Measurements from ENCODE around the gene UBE3D. TPM values are rescaled to one million over a fixed set of nuclear protein-coding genes. Genes with fewer than 3 reads are reported as not detected.

The UBE3D gene
- total RNA-seq, 2 experiments from 2014 or later, result 4.4 to 5.0 TPM

GRCh38 chr6:83072726-83073125 is 7.1 kb upstream of the UBE3D start:
- Mint-ChIP-seq H3K4me3 (no peak overlapping the region), H3K27ac (no peak overlapping the region), H3K9me3 (ENCODE audit: insufficient read depth) (no peaks in the 10 kb centered on the region), H3K36me3 (ENCODE audit: low read depth) (peaks cover 11% of the 10 kb centered on the region), H3K27me3 (ENCODE audit: low read depth) (no peaks in the 10 kb centered on the region), H3K4me1 (ENCODE audit: low read depth) (peaks cover 24% of the 10 kb centered on the region)
- DNase-seq (no peak), ATAC-seq (no peak)
- POLR2A ChIA-PET, result no interaction called here
- CTCF ChIA-PET, result interaction anchor here (2.2 kb wide), 1 partner anchor 143 kb away, joined by 7 read pairs; no protein-coding TSS in a partner anchor

- Mint-ChIP-seq H3K36me3 (ENCODE audit: low read depth) (peaks cover 11% of the 10 kb centered on the region), H3K27me3 (ENCODE audit: low read depth) (no peaks in the 10 kb centered on the region), H3K4me3 (no peak overlapping the region), H3K9me3 (ENCODE audit: insufficient read depth) (no peaks in the 10 kb centered on the region), H3K4me1 (ENCODE audit: low read depth) (peaks cover 28% of the 10 kb centered on the region), H3K27ac (no peak overlapping the region)
- DNase-seq (no peak), ATAC-seq (no peak)
- ChIA-PET CTCF (interaction anchor here (1.2 to 2.2 kb wide), 2 partner anchors 117 to 144 kb away, joined by 3 to 7 read pairs; no protein-coding TSS in a partner anchor), POLR2A (no interaction called here)
Observed at GRCh38 chr6:83071707-83072106, 6.1 kb upstream of the UBE3D start.

GRCh38 chr6:83071023-83071422 is 5.4 kb upstream of the UBE3D start:
- no peak for ATAC-seq
- no peak for DNase-seq
- H3K9me3 Mint-ChIP-seq (ENCODE audit: insufficient read depth), result no peaks in the 10 kb centered on the region
- CTCF ChIA-PET, result interaction anchor here (1.2 to 6.6 kb wide), 3 partner anchors 13 to 144 kb away, joined by 3 to 272 read pairs (median 3); no protein-coding TSS in a partner anchor
- H3K36me3 Mint-ChIP-seq (ENCODE audit: low read depth), result peaks cover 11% of the 10 kb centered on the region
- peaks cover 31% of the 10 kb centered on the region for H3K4me1 Mint-ChIP-seq (ENCODE audit: low read depth)
- no peak overlapping the region for H3K4me3 Mint-ChIP-seq
- no peaks in the 10 kb centered on the region for H3K27me3 Mint-ChIP-seq (ENCODE audit: low read depth)
- POLR2A ChIA-PET, result no interaction called here
- no peak overlapping the region for H3K27ac Mint-ChIP-seq

GRCh38 chr6:83069633-83070032 is 4.0 kb upstream of the UBE3D start:
- CTCF ChIA-PET, result interaction anchor here (1.0 to 6.6 kb wide), 4 partner anchors 12 to 1158 kb away, joined by 3 to 272 read pairs (median 4); partner anchors contain the start of gene CEP162
- POLR2A ChIA-PET, result no interaction called here

GRCh38 chr6:83068616-83069015 is 3.0 kb upstream of the UBE3D start:
- DNase-seq (no peak), ATAC-seq (no peak)
- Mint-ChIP-seq H3K9me3 (ENCODE audit: insufficient read depth) (no peaks in the 10 kb centered on the region), H3K27me3 (ENCODE audit: low read depth) (no peaks in the 10 kb centered on the region), H3K4me3 (peak overlapping the region; percentile 90), H3K36me3 (ENCODE audit: low read depth) (peaks cover 2% of the 10 kb centered on the region), H3K4me1 (ENCODE audit: low read depth) (peaks cover 44% of the 10 kb centered on the region), H3K27ac (peak overlapping the region; percentile 89)
- POLR2A ChIA-PET, result no interaction called here
- CTCF ChIA-PET, result interaction anchor here (1.3 to 6.6 kb wide), 6 partner anchors 9 to 146 kb away, joined by 4 to 272 read pairs (median 14); partner anchors contain the start of genes PGM3 and RWDD2A

More at GRCh38 chr6:83069633-83070032, 4.0 kb upstream of the UBE3D start:
- Mint-ChIP-seq H3K4me1 (ENCODE audit: low read depth) (peaks cover 38% of the 10 kb centered on the region), H3K27ac (no peak overlapping the region), H3K9me3 (ENCODE audit: insufficient read depth) (no peaks in the 10 kb centered on the region), H3K4me3 (no peak overlapping the region), H3K27me3 (ENCODE audit: low read depth) (no peaks in the 10 kb centered on the region), H3K36me3 (ENCODE audit: low read depth) (peaks cover 6% of the 10 kb centered on the region)
- DNase-seq (no peak), ATAC-seq (no peak)

- peak; percentile 92 for ATAC-seq
- Mint-ChIP-seq H3K27ac (peak within 1 kb of the TSS; percentile 89), H3K4me1 (ENCODE audit: low read depth) (peaks cover 44% of the 10 kb centered on the region), H3K9me3 (ENCODE audit: insufficient read depth) (no peaks in the 10 kb centered on the region), H3K36me3 (ENCODE audit: low read depth) (no peaks in the 10 kb centered on the region), H3K27me3 (ENCODE audit: low read depth) (no peaks in the 10 kb centered on the region), H3K4me3 (peak within 1 kb of the TSS; percentile 90)
- ChIA-PET POLR2A (interaction anchor here (1.2 kb wide), 1 partner anchor 849 kb away, joined by 3 read pairs; no protein-coding TSS in a partner anchor), CTCF (interaction anchor here (0.5 to 6.6 kb wide), 54 partner anchors 8 to 1160 kb away, joined by 3 to 272 read pairs (median 6); partner anchors contain the start of genes CYB5R4, IBTK, PGM3 and PRSS35)
- peak; percentile 97 for DNase-seq
Observed at GRCh38 chr6:83067448-83068439, 2.1 kb upstream of the UBE3D start, which contains the start of gene DOP1A. DOP1A (plus strand) TSS chr6:83067671; CDS start chr6:83096978, 29,307 bp downstream.

GRCh38 chr6:83062225-83062624 is 3.4 kb downstream of the UBE3D start:
- peaks cover 17% of the 10 kb centered on the region for H3K4me1 Mint-ChIP-seq (ENCODE audit: low read depth)
- H3K4me3 Mint-ChIP-seq, result no peak overlapping the region
- DNase-seq (no peak), ATAC-seq (no peak)
- H3K36me3 Mint-ChIP-seq (ENCODE audit: low read depth), result peaks cover under 1% of the 10 kb centered on the region
- CTCF ChIA-PET, result interaction anchor here (1.2 kb wide), 1 partner anchor 153 kb away, joined by 5 read pairs; no protein-coding TSS in a partner anchor
- H3K9me3 Mint-ChIP-seq (ENCODE audit: insufficient read depth), result no peaks in the 10 kb centered on the region
- no peak overlapping the region for H3K27ac Mint-ChIP-seq
- POLR2A ChIA-PET, result no interaction called here
- H3K27me3 Mint-ChIP-seq (ENCODE audit: low read depth), result no peaks in the 10 kb centered on the region

- ChIA-PET POLR2A (no interaction called here), CTCF (no interaction called here)
- Mint-ChIP-seq H3K27me3 (ENCODE audit: low read depth) (no peaks in the 10 kb centered on the region), H3K27ac (no peak overlapping the region), H3K4me1 (ENCODE audit: low read depth) (peaks cover 15% of the 10 kb centered on the region), H3K36me3 (ENCODE audit: low read depth) (peaks cover 8% of the 10 kb centered on the region), H3K4me3 (no peak overlapping the region), H3K9me3 (ENCODE audit: insufficient read depth) (no peaks in the 10 kb centered on the region)
- no peak for DNase-seq
- no peak for ATAC-seq
Observed at GRCh38 chr6:83061190-83061589, 4.5 kb downstream of the UBE3D start.

- no peaks in the 10 kb centered on the region for H3K9me3 Mint-ChIP-seq (ENCODE audit: insufficient read depth)
- ATAC-seq (no peak), DNase-seq (peak; percentile 37)
- no peak overlapping the region for H3K4me3 Mint-ChIP-seq
- CTCF ChIA-PET, result interaction anchor here (0.6 to 4.2 kb wide), 13 partner anchors 9 to 809 kb away, joined by 3 to 33 read pairs (median 3); partner anchors contain the start of genes DOP1A and UBE3D
- peaks cover 9% of the 10 kb centered on the region for H3K36me3 Mint-ChIP-seq (ENCODE audit: low read depth)
- H3K27ac Mint-ChIP-seq, result no peak overlapping the region
- POLR2A ChIA-PET, result interaction anchor here (0.6 kb wide), 1 partner anchor 38 kb away, joined by 3 read pairs; no protein-coding TSS in a partner anchor
- no peaks in the 10 kb centered on the region for H3K27me3 Mint-ChIP-seq (ENCODE audit: low read depth)
- H3K4me1 Mint-ChIP-seq (ENCODE audit: low read depth), result no peaks in the 10 kb centered on the region
Observed at GRCh38 chr6:83057705-83058321, 7.8 kb downstream of the UBE3D start.

- ChIA-PET CTCF (interaction anchor here (0.6 to 4.4 kb wide), 4 partner anchors 11 to 807 kb away, joined by 4 to 53 read pairs (median 18); partner anchors contain the start of genes DOP1A and UBE3D), POLR2A (no interaction called here)
- H3K27me3 Mint-ChIP-seq (ENCODE audit: low read depth), result no peaks in the 10 kb centered on the region
- H3K36me3 Mint-ChIP-seq (ENCODE audit: low read depth), result peaks cover 9% of the 10 kb centered on the region
- H3K27ac Mint-ChIP-seq, result no peak overlapping the region
- peak; percentile 51 for DNase-seq
- H3K4me1 Mint-ChIP-seq (ENCODE audit: low read depth), result no peaks in the 10 kb centered on the region
- no peaks in the 10 kb centered on the region for H3K9me3 Mint-ChIP-seq (ENCODE audit: insufficient read depth)
- ATAC-seq, result no peak
- no peak overlapping the region for H3K4me3 Mint-ChIP-seq
Observed at GRCh38 chr6:83055366-83055964, 10.2 kb downstream of the UBE3D start.

- DNase-seq (no peak), ATAC-seq (no peak)
- H3K27me3 Mint-ChIP-seq (ENCODE audit: low read depth), result no peaks in the 10 kb centered on the region
- no peak overlapping the region for H3K4me3 Mint-ChIP-seq
- H3K4me1 Mint-ChIP-seq (ENCODE audit: low read depth), result no peaks in the 10 kb centered on the region
- ChIA-PET CTCF (interaction anchor here (1.6 to 4.4 kb wide), 3 partner anchors 12 to 782 kb away, joined by 3 to 53 read pairs (median 21); partner anchors contain the start of genes DOP1A and UBE3D), POLR2A (no interaction called here)
- H3K36me3 Mint-ChIP-seq (ENCODE audit: low read depth), result peaks cover 9% of the 10 kb centered on the region
- no peaks in the 10 kb centered on the region for H3K9me3 Mint-ChIP-seq (ENCODE audit: insufficient read depth)
- no peak overlapping the region for H3K27ac Mint-ChIP-seq
Observed at GRCh38 chr6:83053678-83054077, 12.0 kb downstream of the UBE3D start.

Measured in activated CD8-positive, alpha-beta T cell treated with anti-CD3 and anti-CD28 coated beads, Interleukin-2, amount 10 ng/mL, durations not matched to agents 7 days and 5 days (primary cell).